DND-41 (cell line): ENCODE measurements around the gene THBS3.

Source experiments
- ATAC-seq: fragments of 200-7000 bp; cut with Tn5 transposase; 3 replicates; pipeline ENCODE4 v1.9.1; 2021; ENCODE audit warnings: low read depth; ENCODE audit not compliant: insufficient read depth
- DNase-seq: peaks from one replicate; pipeline ENCODE4 v3.0.0-alpha.2; 2020
- H2AFZ ChIP-seq: 2 replicates; pipeline ENCODE4 v1.6.0; 2012; ENCODE audit warnings: low read depth, low read length
- H3K27ac ChIP-seq: 2 replicates; pipeline ENCODE4 v1.5.1; 2012; ENCODE audit warnings: low read length, inconsistent platforms
- H3K27me3 ChIP-seq: fragments of 200-600 bp; sonication (generic); 2 replicates; pipeline ENCODE4 v1.6.0; 2012; ENCODE audit warnings: low read length, mild to moderate bottlenecking, inconsistent platforms; ENCODE audit not compliant: insufficient read depth, poor library complexity
- H3K36me3 ChIP-seq: 2 replicates; pipeline ENCODE4 v1.5.1; 2012; ENCODE audit warnings: low read length, inconsistent platforms; ENCODE audit not compliant: insufficient read depth
- H3K4me1 ChIP-seq: 2 replicates; pipeline ENCODE4 v1.5.1; 2012; ENCODE audit warnings: mild to moderate bottlenecking, low read length; ENCODE audit not compliant: insufficient read depth
- H3K4me2 ChIP-seq: 2 replicates; pipeline ENCODE4 v1.6.0; 2012; ENCODE audit warnings: mild to moderate bottlenecking, moderate library complexity, low read length, inconsistent platforms; ENCODE audit not compliant: insufficient read depth
- H3K4me3 ChIP-seq, 2 experiments: fragments of 200-600 bp in 1 of 2; shearing (Covaris generic) in 1 of 2; 2 replicates each; pipeline ENCODE4 v1.5.1; 2012 to 2016; ENCODE audit warnings: inconsistent platforms in 2 of 2, low read length in 2 of 2, mild to moderate bottlenecking in 2 of 2, low read depth in 1 of 2, moderate library complexity in 1 of 2
- H3K79me2 ChIP-seq: 2 replicates; pipeline ENCODE4 v1.6.0; 2012; ENCODE audit warnings: low read length, inconsistent platforms; ENCODE audit not compliant: insufficient read depth
- H3K9ac ChIP-seq: 2 replicates; pipeline ENCODE4 v1.6.0; 2012; ENCODE audit warnings: low read depth, mild to moderate bottlenecking, inconsistent platforms, low read length, moderate library complexity
- H3K9me3 ChIP-seq: 2 replicates; pipeline ENCODE4 v1.5.1; 2012; ENCODE audit warnings: low read length, moderate library complexity, mild to moderate bottlenecking, inconsistent platforms; ENCODE audit not compliant: insufficient read depth, severe bottlenecking
- H4K20me1 ChIP-seq: 2 replicates; pipeline ENCODE4 v1.6.0; 2012; ENCODE audit warnings: low read length; ENCODE audit not compliant: insufficient read depth
- EZH2 ChIP-seq: IDR thresholded peaks from 3 replicates; pipeline ENCODE4 v1.6.1; 2012; ENCODE audit warnings: borderline replicate concordance, low read depth, mild to moderate bottlenecking, moderate library complexity, low read length, inconsistent platforms; ENCODE audit not compliant: severe bottlenecking
- TF ChIP-seq, protein P1 (sequence below): IDR thresholded peaks from 2 replicates; pipeline ENCODE4 v1.5.1; 2012; ENCODE audit warnings: borderline replicate concordance, low read length, moderate library complexity, mild to moderate bottlenecking; ENCODE audit not compliant: poor library complexity, severe bottlenecking; ENCODE audit errors: extremely low read depth

The THBS3 gene

DNA sequence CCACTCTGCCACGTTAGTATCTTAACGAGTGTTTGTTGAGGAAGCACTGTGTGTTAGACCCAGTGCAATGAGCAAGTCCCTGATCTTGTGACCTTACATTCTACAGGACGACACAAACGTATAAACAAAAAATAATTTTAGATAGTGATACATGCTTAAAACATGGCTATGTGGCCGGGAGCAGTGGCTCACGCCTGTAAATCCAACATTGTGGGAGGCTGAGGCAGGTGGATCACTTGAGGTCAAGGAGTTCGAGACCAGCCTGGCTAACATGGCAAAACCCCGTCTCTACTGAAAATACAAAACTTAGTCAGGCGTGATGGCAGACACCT, 20.4 kb upstream of the THBS3 start:
- no peak for DNase-seq
- peaks cover 35% of the 10 kb centered on the region for H3K79me2 ChIP-seq
- no peaks in the 10 kb centered on the region for H3K27me3 ChIP-seq
- peak overlapping the region; percentile 68 for H2AFZ ChIP-seq
- H4K20me1 ChIP-seq = no peaks in the 10 kb centered on the region; the same call in 1 of the 2 replicates
- H3K4me1 ChIP-seq = peaks cover 25% of the 10 kb centered on the region
- no peak for ATAC-seq
- no peaks in the 10 kb centered on the region for H3K9me3 ChIP-seq
- H3K4me2 ChIP-seq = peak overlapping the region; percentile 75
- H3K9ac ChIP-seq = peak overlapping the region; percentile 74
- peaks cover 19% of the 10 kb centered on the region for H3K36me3 ChIP-seq
- peak overlapping the region; percentile 16 to 58; a peak in 3 of 4 replicates for H3K4me3 ChIP-seq
- TF ChIP-seq EZH2 = no peak
- TF ChIP-seq, protein P1, sequence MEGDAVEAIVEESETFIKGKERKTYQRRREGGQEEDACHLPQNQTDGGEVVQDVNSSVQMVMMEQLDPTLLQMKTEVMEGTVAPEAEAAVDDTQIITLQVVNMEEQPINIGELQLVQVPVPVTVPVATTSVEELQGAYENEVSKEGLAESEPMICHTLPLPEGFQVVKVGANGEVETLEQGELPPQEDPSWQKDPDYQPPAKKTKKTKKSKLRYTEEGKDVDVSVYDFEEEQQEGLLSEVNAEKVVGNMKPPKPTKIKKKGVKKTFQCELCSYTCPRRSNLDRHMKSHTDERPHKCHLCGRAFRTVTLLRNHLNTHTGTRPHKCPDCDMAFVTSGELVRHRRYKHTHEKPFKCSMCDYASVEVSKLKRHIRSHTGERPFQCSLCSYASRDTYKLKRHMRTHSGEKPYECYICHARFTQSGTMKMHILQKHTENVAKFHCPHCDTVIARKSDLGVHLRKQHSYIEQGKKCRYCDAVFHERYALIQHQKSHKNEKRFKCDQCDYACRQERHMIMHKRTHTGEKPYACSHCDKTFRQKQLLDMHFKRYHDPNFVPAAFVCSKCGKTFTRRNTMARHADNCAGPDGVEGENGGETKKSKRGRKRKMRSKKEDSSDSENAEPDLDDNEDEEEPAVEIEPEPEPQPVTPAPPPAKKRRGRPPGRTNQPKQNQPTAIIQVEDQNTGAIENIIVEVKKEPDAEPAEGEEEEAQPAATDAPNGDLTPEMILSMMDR = no peak
- peak overlapping the region; percentile 94 for H3K27ac ChIP-seq

DNA sequence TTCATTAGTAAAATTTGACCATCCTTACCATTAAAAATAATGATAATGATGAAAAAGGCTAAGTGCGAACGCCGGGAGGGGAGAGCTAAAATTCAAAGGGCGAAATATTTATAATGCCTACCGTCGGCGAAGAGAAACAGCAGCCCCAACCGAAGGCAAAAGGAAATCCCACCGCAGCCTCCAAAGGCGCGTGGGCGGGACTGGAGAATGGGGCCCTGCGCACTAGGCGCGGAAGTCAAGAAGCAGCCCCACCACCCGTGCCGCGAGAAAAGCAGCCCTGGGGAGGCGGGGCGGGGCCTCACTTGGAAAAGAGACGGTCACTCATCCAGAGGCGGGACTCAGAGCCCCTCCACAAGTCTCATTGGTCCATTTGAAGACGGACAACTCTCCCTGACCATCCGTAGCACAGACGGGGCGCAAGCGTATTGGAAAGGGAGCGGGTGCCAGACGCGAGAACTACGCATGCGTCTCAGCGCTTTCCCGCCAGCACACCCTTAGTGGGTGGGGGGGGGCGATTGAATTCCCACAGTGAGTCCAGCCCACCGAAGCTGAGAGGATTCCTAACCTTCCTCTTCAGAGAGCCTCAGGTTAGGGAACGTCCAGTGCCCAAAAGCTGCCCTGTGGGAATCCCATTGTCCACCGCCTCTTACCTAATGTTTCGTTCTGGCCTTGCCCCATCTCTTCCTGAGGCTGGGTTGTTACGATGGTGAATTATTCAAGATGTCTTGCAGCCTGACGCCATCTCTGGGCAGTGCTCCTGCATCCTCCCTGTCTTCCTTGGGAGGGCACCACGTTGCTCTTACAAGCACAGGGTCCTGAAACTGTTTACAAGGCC, 19.8 kb upstream of the THBS3 start:
- H3K9ac ChIP-seq = peak overlapping the region; percentile 84
- peak overlapping the region; percentile 97 for H3K27ac ChIP-seq
- peak overlapping the region; percentile 68 for H2AFZ ChIP-seq
- H4K20me1 ChIP-seq = no peaks in the 10 kb centered on the region; the same call in 1 of the 2 replicates
- H3K4me3 ChIP-seq = peak overlapping the region; percentile 61 to 78
- H3K27me3 ChIP-seq = no peaks in the 10 kb centered on the region
- DNase-seq (peak; percentile 100), ATAC-seq (peak; percentile 90)
- no peaks in the 10 kb centered on the region for H3K9me3 ChIP-seq
- peaks cover 25% of the 10 kb centered on the region for H3K4me1 ChIP-seq
- TF ChIP-seq, protein P1 = peak; percentile 36
- no peak for TF ChIP-seq EZH2
- peak overlapping the region; percentile 85 for H3K4me2 ChIP-seq
- H3K79me2 ChIP-seq = peaks cover 35% of the 10 kb centered on the region
- H3K36me3 ChIP-seq = peaks cover 19% of the 10 kb centered on the region

DNA sequence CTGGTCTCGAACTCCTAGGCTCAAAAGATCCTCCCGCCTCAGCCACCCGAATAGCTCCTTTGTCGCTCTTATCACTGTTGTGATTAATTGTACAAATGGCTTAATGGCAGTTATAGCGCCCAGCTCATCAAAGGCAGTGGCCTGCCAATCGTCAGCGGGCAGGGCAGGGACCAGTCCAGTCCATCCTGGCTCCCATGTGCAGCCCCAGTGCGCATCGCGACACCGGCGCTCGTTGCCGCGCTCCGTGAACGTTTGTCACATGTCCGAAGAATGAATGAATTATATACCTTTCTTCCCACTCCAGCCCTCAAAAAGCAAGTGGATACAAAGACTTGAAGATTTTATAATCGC, 19.2 kb upstream of the THBS3 start:
- peaks cover 25% of the 10 kb centered on the region for H3K4me1 ChIP-seq
- H3K4me2 ChIP-seq = peak overlapping the region; percentile 85
- no peaks in the 10 kb centered on the region for H3K27me3 ChIP-seq
- H3K9me3 ChIP-seq = no peaks in the 10 kb centered on the region
- H3K36me3 ChIP-seq = peaks cover 19% of the 10 kb centered on the region
- no peak for DNase-seq
- TF ChIP-seq, protein P1 = no peak
- no peak for TF ChIP-seq EZH2
- peak overlapping the region; percentile 84 for H3K9ac ChIP-seq
- H4K20me1 ChIP-seq = no peaks in the 10 kb centered on the region; the same call in 1 of the 2 replicates
- H2AFZ ChIP-seq = peak overlapping the region; percentile 64
- peak; percentile 38 for ATAC-seq
- peak overlapping the region; percentile 97 for H3K27ac ChIP-seq
- peaks cover 35% of the 10 kb centered on the region for H3K79me2 ChIP-seq
- H3K4me3 ChIP-seq = peak overlapping the region; percentile 61 to 78
